ENCODE data around the gene CMPK2. TPM values are rescaled to one million over a fixed set of nuclear protein-coding genes. Genes with fewer than 3 reads are reported as not detected.

Gene CMPK2
- total RNA-seq, 1 experiment from 2014 or later, result 0.55 TPM

DNA sequence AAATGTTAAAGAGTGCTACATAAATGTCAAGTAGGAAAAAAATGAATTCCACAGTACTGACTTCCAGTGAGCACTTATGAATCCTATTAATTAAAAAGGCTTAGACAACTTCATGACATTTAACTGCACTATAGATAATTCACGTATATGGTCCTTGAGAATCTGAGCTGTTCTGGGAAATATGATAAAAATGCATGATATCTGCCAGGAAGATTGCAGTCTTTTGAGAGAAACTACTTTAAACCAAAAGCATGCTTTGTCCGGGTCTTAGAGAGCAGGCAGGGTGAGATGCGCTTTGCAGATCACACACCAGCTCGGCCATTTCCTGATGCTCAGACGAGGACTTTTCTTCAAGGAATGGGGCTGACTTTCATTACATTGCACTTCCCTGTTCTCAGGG, 42.6 kb downstream of the CMPK2 start:
- no peaks in the 10 kb centered on the region for H3K36me3 ChIP-seq
- no peaks in the 10 kb centered on the region for H3K4me1 ChIP-seq (replicated peaks)
- no peak overlapping the region for H3K4me3 ChIP-seq
- no peaks in the 10 kb centered on the region for H3K9me3 ChIP-seq (replicated peaks)
- H3K27me3 ChIP-seq (replicated peaks), result no peaks in the 10 kb centered on the region
- no peak for DNase-seq (ENCODE audit: low read depth in 1 of 2, low spot score in 2 of 2)
- no peak overlapping the region for H3K27ac ChIP-seq

DNA sequence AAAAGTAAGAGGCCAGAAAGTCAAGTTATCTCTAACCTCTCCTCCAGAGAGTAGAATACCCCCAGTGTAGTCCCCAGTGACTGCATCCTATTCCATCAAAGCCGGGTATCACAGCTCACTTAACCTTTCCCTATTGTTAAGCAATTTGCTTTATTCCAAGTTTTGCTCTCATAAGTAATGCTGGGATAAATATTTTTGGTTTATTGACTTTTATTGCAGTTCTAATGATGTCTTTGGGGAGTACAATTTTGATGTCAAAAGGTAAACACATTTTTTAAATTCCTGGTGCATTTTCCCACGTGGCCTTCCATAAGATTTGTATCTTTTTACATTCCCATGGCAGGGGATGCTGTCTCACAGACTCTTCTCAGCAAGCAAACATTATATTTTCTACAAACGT, 43.3 kb downstream of the CMPK2 start:
- H3K27me3 ChIP-seq (replicated peaks), result no peaks in the 10 kb centered on the region
- H3K4me1 ChIP-seq (replicated peaks), result no peaks in the 10 kb centered on the region
- no peak overlapping the region for H3K4me3 ChIP-seq
- no peaks in the 10 kb centered on the region for H3K9me3 ChIP-seq (replicated peaks)
- no peaks in the 10 kb centered on the region for H3K36me3 ChIP-seq
- no peak overlapping the region for H3K27ac ChIP-seq
- no peak for DNase-seq (ENCODE audit: low read depth in 1 of 2, low spot score in 2 of 2)

DNA sequence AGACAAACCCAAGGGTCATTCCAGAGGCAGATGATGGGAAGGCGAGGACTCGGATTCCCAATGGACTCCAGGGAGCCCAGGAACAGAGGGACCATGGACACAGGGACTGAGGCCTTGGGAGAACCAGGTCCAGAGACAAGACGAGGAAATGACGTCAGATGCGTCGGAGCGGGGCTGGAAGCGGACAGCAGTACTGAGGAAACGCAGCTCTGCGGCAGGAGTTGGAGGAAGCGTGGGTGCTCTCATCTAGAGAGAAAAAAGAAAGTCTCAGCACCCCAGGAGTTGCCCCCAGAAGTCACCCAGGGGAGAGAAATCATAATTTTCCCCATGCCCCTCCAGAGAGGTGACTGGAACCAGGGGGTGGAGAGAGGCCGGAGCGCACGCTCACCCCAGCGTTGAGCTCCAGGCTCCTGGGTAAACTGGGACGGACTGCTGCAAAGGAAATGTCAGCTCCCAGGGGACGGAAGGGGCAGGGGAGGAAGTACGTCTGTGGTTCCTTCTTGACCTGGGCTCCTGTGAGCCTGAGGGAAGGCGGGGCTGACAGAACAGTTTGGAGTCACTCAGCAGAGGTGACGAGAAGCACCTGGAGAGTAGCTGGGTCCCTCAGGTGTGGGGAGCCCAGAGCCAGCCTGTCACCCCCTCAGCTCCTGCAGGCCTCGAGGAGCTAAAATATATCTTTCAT, 44.7 kb downstream of the CMPK2 start:
- H3K36me3 ChIP-seq, result no peaks in the 10 kb centered on the region
- no peaks in the 10 kb centered on the region for H3K9me3 ChIP-seq (replicated peaks)
- H3K27me3 ChIP-seq (replicated peaks), result no peaks in the 10 kb centered on the region
- DNase-seq (ENCODE audit: low read depth in 1 of 2, low spot score in 2 of 2), result no peak
- H3K4me3 ChIP-seq, result no peak overlapping the region
- no peak overlapping the region for H3K27ac ChIP-seq
- no peaks in the 10 kb centered on the region for H3K4me1 ChIP-seq (replicated peaks)

DNA sequence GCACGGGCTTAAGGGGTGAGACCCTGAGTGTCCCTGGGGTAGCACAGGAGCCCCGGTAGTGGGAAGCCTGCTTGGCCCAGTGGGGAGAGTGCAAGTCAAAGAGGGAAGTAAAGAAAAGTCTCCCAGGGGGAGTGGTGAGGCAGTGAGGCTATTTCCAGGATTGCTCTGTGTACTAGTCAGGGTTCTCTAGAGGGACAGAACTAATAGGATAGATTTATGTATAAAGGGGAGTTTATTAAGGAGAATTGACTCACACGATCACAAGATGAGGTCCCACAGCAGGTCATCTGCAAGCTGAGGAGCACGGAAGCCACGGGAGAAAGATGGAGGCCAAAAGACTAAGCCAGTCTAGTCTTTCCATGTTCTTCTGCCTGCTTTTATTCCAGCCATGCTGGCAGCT, 45.5 kb downstream of the CMPK2 start:
- no peaks in the 10 kb centered on the region for H3K9me3 ChIP-seq (replicated peaks)
- no peaks in the 10 kb centered on the region for H3K4me1 ChIP-seq (replicated peaks)
- DNase-seq (ENCODE audit: low read depth in 1 of 2, low spot score in 2 of 2), result no peak

DNA sequence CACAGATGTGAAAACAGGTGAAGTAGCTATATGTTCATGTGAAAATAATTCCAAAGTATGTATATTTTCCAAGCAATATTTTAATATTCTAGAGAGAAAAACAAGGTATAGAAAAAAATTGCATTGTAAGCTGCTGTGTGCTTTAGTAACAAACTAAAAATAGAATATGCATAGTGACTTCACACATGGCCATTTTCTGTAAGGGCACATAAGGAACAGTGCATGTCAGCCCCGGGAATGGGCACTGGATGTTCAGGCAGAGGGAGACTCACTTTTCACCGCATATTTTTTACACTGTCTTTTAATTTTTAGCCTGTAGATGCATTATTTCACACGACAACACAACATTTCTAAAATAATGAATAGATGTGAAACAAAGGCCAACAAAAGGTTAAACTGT, 46.0 kb downstream of the CMPK2 start:
- H3K4me1 ChIP-seq (replicated peaks), result no peaks in the 10 kb centered on the region

More for the DNA sequence above, 45.5 kb downstream of the CMPK2 start:
- H3K27ac ChIP-seq, result no peak overlapping the region
- no peaks in the 10 kb centered on the region for H3K27me3 ChIP-seq (replicated peaks)
- H3K36me3 ChIP-seq, result no peaks in the 10 kb centered on the region
- H3K4me3 ChIP-seq, result no peak overlapping the region

DNA sequence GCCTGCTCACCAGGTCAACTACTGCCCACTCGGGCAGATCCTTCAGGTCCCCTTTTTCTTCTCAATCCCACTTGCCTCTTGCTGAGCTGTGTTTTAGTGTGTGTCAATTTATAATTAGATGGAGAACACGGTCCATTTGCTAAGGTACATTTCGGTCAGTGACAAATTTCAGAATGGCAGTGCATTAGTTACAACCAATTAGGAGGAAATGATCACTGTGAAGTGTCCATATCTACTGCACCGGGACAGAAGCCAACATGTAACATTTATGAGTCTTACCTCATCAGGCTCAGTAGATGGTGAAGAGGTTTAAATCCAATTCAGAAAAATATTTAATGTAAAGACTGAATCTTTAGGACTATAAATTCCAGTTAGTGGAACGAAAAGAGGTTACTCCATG, 47.7 kb downstream of the CMPK2 start:
- H3K27ac ChIP-seq, result no peak overlapping the region
- no peak overlapping the region for H3K4me3 ChIP-seq
- no peaks in the 10 kb centered on the region for H3K36me3 ChIP-seq
- DNase-seq (ENCODE audit: low read depth in 1 of 2, low spot score in 2 of 2), result no peak
- H3K9me3 ChIP-seq (replicated peaks), result no peaks in the 10 kb centered on the region
- H3K4me1 ChIP-seq (replicated peaks), result no peaks in the 10 kb centered on the region
- H3K27me3 ChIP-seq (replicated peaks), result no peaks in the 10 kb centered on the region

More for the DNA sequence above, 46.0 kb downstream of the CMPK2 start:
- H3K27me3 ChIP-seq (replicated peaks), result no peaks in the 10 kb centered on the region
- no peak overlapping the region for H3K4me3 ChIP-seq
- no peak for DNase-seq (ENCODE audit: low read depth in 1 of 2, low spot score in 2 of 2)
- H3K9me3 ChIP-seq (replicated peaks), result no peaks in the 10 kb centered on the region
- no peaks in the 10 kb centered on the region for H3K36me3 ChIP-seq
- no peak overlapping the region for H3K27ac ChIP-seq

DNA sequence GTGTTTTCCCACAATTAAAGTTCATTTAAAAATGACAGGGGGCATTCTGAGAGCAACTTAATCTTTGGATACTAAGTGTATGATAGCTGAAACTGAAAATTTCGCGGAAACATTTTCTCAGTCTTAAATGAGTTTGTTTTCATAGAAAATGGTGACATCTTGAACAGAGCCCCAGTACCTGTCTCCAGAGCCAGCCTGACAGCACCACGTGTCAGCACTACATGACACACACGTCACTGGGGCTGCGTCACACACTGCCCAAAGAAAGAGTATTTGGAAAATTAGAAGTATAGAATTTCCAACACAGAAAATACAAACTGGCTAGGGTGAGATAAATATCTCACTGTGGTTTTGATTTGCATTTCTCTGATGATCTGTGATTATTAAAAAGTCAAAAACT, 50.8 kb downstream of the CMPK2 start:
- Histone ChIP-seq H3K36me3 (no peaks in the 10 kb centered on the region), H3K9me3 (replicated peaks) (no peaks in the 10 kb centered on the region), H3K4me3 (no peak overlapping the region), H3K27ac (no peak overlapping the region), H3K4me1 (replicated peaks) (no peaks in the 10 kb centered on the region), H3K27me3 (replicated peaks) (no peaks in the 10 kb centered on the region)
- DNase-seq (ENCODE audit: low read depth in 1 of 2, low spot score in 2 of 2), result no peak

DNA sequence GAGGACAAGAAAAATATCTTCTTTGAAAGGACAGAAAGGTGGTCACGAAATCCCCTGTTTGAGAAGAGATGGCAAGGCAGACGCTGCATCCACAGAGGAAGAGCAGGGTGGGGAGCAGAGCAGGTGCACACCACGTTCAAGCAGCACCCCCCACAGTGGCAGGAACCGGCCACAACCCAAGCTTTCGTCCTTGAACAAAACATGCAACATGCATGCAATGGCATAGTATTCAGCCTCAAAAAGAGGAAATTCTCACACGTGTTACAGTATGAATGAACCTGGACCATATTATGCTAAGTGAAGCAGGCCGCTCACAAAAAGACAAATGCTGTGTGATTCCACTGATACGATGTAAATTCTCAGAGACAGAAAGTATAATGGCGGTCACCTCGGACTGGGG, 51.4 kb downstream of the CMPK2 start:
- no peaks in the 10 kb centered on the region for H3K27me3 ChIP-seq (replicated peaks)
- no peaks in the 10 kb centered on the region for H3K36me3 ChIP-seq
- H3K27ac ChIP-seq, result no peak overlapping the region
- no peaks in the 10 kb centered on the region for H3K9me3 ChIP-seq (replicated peaks)
- no peak for DNase-seq (ENCODE audit: low read depth in 1 of 2, low spot score in 2 of 2)
- H3K4me1 ChIP-seq (replicated peaks), result no peaks in the 10 kb centered on the region
- H3K4me3 ChIP-seq, result no peak overlapping the region

DNA sequence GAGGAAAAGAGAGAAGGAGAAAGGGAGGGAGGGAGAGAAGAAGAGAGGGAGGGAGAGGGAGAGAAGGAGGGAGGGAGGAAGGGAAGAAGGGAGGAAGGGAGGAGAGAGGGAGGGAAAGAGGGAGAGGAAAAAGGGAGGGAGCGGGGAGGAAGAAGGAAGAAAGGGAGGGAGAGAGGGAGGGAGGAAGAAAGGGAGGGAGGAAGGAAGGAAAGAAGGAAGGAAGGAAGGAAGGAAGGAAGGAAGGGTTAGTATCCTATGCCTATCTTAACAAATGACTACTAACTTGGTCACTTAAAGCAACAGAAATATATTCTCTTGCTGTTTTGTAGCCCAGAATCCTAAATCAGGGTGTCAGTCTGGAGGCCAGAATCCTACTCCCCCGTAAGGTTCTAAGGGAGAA, 52.1 kb downstream of the CMPK2 start:
- no peak overlapping the region for H3K4me3 ChIP-seq
- H3K4me1 ChIP-seq (replicated peaks), result no peaks in the 10 kb centered on the region
- no peaks in the 10 kb centered on the region for H3K36me3 ChIP-seq
- no peaks in the 10 kb centered on the region for H3K9me3 ChIP-seq (replicated peaks)
- no peak for DNase-seq (ENCODE audit: low read depth in 1 of 2, low spot score in 2 of 2)
- H3K27ac ChIP-seq, result no peak overlapping the region
- H3K27me3 ChIP-seq (replicated peaks), result no peaks in the 10 kb centered on the region

DNA sequence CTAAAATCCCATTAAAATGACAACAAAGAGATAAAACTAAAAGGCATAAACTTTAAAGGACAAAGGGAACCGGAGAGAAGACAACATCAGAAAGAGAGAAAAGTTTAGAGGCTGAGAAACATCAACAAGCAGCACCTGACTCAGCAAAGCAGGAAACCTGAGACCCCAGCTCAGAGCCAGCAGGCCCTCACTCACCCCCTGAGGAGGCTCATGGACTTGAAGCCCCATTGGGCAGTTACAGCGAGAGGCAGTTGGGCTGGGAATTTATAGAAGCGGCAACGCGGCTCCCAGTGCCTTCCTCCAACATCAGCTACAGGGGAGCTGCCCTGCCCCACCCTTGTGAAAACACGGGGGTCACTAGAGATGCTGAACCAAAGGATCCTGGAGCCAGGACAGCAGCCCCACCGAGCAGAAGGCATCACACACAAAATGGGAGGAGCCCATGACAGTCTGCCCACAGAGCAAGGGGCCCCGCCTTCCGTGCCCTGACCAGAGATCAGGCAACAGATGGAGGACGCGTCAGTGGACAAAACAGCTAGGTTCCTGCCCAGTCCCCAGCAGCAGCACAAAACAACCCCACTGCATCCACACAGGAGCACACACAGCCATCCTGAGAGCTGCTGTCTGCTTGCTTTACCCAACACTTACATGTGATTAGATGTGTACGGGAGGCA, 52.7 kb downstream of the CMPK2 start:
- Histone ChIP-seq H3K27ac (no peak overlapping the region), H3K4me1 (replicated peaks) (no peaks in the 10 kb centered on the region), H3K9me3 (replicated peaks) (no peaks in the 10 kb centered on the region), H3K27me3 (replicated peaks) (no peaks in the 10 kb centered on the region), H3K4me3 (no peak overlapping the region), H3K36me3 (no peaks in the 10 kb centered on the region)
- DNase-seq (ENCODE audit: low read depth in 1 of 2, low spot score in 2 of 2), result no peak

DNA sequence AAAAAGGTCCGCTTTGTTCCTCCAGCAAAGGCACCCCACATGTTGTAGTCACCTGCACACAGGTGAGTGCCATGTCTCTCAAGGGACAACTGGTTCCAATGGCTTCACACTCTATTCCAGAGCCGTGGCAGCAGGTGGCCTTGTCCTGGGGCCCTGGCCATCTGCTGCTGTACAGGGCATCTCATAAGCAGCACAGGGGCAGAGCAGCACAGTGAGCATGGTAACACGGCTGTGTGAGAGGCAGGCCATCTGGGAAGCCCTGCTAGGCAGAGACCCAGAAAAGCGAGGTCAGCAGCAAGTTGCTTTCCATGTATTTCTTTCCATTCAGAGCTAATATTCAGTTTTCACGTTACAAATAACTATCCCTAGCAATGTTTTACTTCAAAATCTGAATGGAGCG, 54.7 kb downstream of the CMPK2 start:
- no peaks in the 10 kb centered on the region for H3K27me3 ChIP-seq (replicated peaks)
- no peak for DNase-seq (ENCODE audit: low read depth in 1 of 2, low spot score in 2 of 2)
- H3K27ac ChIP-seq, result no peak overlapping the region
- no peaks in the 10 kb centered on the region for H3K4me1 ChIP-seq (replicated peaks)
- H3K9me3 ChIP-seq (replicated peaks), result no peaks in the 10 kb centered on the region
- no peaks in the 10 kb centered on the region for H3K36me3 ChIP-seq
- no peak overlapping the region for H3K4me3 ChIP-seq

DNA sequence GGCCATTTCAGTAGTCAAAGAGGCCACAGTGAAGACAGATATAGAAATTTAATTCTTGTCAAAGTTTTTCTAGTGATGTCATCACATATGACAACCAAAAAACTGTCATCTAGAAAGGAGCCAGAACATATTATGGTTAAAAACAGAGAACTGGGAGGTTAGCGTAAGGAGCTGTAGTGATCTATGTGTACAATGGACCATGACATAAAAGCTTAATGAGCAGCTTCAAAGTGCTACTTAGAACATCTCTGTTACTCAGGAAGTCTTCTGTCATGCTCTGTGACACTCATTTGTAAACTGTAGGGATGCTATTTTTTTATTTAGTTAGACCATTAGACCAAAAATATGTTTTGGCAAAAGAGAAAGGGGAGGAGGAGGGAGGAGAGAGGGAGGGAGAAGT, 57.3 kb downstream of the CMPK2 start:
- Histone ChIP-seq H3K4me3 (no peak overlapping the region), H3K4me1 (replicated peaks) (no peaks in the 10 kb centered on the region), H3K36me3 (no peaks in the 10 kb centered on the region), H3K27me3 (replicated peaks) (no peaks in the 10 kb centered on the region), H3K27ac (no peak overlapping the region), H3K9me3 (replicated peaks) (no peaks in the 10 kb centered on the region)
- no peak for DNase-seq (ENCODE audit: low read depth in 1 of 2, low spot score in 2 of 2)

DNA sequence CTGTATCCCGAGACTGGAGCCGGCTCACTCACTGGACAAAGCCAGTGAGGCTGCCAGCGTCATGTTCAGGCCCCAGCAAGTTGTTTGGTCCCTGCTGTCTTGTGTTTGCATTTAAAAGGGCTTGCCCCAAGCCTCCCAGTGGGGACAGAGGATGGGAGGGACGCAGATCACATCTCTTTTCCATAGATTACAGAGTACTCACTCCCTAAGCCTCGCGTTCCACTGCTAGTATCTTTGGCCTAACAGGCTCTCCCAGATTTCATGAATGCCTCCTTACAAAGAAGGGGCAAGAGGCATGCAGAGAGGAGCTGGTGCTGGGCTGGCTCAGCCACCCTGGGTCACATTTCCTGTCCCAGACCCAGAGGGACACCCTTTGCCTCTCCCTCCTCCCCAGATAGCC, 59.1 kb downstream of the CMPK2 start:
- H3K36me3 ChIP-seq, result no peaks in the 10 kb centered on the region
- H3K4me3 ChIP-seq, result no peak overlapping the region
- H3K9me3 ChIP-seq (replicated peaks), result no peaks in the 10 kb centered on the region
- no peak overlapping the region for H3K27ac ChIP-seq
- H3K4me1 ChIP-seq (replicated peaks), result no peaks in the 10 kb centered on the region
- H3K27me3 ChIP-seq (replicated peaks), result no peaks in the 10 kb centered on the region
- no peak for DNase-seq (ENCODE audit: low read depth in 1 of 2, low spot score in 2 of 2)

DNA sequence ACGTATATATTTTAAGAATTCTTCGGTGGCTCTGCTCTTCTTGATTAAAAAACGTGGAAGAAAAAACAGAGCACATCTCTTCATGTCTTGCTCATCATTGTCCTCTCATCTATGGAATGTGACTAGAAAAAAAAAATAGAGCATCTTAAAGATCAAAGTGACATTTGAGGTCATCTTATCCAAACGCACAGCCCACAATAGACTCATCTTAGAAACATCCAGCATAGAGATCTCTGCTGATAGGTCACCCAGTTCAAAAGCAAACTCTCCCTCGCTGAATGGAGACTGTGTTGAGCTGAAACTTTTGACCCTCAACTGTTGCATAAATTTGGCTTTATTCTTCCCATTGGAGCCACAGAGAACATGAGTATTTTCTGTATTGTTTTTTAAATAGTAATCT, 65.2 kb downstream of the CMPK2 start:
- H3K4me1 ChIP-seq (replicated peaks), result no peaks in the 10 kb centered on the region
- no peak for DNase-seq (ENCODE audit: low read depth in 1 of 2, low spot score in 2 of 2)
- no peaks in the 10 kb centered on the region; the same call in 1 of the 2 replicates for H3K9me3 ChIP-seq (replicated peaks)
- no peak overlapping the region for H3K4me3 ChIP-seq
- no peak overlapping the region for H3K27ac ChIP-seq
- no peaks in the 10 kb centered on the region for H3K36me3 ChIP-seq
- no peaks in the 10 kb centered on the region for H3K27me3 ChIP-seq (replicated peaks)
